SH-SY5Y (cell line): ENCODE measurements around the gene KLHL17.

ENCODE experiments used
- GATA2 ChIP-seq: IDR thresholded peaks from 2 replicates; pipeline ENCODE4 v1.6.1; 2011; ENCODE audit warnings: mild to moderate bottlenecking, low read depth, low read length
- GATA3 ChIP-seq: IDR thresholded peaks from 2 replicates; pipeline ENCODE4 v1.6.1; 2011; ENCODE audit warnings: low read depth, mild to moderate bottlenecking, low read length, moderate library complexity

The KLHL17 gene

DNA sequence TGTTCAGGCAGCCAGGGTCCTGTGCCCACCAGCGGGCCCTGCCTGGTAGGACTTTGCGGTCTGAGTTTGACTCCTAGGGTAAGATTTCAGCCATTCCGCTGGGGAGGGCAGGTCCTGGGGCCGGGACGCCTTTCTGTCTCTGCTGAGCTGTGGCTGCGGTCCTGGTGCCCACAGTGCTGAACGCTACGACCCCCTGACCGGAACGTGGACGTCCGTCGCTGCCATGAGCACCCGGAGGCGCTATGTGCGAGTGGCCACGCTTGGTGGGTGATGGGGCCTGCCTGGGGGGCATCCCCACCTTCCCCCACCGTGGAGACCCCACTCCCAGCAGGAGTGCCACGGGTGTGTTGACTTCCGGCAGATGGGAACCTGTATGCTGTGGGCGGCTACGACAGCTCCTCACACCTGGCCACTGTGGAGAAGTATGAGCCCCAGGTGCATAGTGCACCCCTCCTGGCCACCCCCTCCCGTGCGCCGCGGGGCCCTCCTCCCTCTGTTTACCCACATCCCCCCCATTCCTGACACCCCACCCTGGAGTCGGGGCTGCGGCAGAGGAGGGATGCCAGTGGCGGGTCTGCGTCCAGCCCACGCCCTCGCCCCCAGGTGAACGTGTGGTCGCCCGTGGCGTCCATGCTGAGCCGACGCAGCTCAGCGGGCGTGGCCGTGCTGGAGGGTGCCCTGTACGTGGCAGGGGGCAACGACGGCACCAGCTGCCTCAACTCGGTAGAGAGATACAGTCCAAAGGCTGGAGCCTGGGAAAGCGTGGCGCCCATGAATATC, 3.6 kb downstream of the KLHL17 start:
- TF ChIP-seq GATA2 = no peak
- TF ChIP-seq GATA3 = no peak

DNA sequence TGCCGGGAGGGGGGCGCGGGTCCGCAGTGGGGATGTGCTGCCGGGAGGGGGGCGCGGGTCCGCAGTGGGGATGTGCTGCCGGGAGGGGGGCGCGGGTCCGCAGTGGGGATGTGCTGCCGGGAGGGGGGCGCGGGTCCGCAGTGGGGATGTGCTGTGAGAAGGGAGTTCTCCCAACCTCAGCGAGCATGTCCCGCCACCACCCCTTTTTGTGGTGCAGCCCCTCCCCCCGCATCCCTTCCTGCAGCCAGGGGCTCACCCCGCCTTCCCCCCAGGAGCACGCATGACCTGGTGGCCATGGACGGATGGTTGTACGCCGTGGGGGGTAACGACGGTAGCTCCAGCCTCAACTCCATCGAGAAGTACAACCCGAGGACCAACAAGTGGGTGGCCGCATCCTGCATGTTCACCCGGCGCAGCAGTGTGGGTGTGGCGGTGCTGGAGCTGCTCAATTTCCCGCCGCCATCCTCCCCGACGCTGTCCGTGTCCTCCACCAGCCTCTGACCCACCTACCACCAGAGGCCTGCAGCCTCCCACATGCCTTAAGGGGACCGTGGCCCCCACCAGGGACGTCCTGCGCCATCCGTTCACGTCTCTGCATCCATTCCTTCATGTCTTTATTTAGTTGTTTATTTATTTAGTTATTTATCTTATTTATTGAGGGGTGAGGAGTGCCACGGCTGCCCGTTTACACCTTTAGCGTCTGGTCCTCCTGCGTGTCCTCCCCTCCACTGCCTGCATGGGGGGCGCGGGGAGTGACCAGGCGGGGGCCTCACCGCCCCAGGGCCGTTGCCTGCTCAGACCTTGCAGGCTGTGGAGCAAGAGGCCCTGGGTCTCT, 4.5 kb downstream of the KLHL17 start:
- TF ChIP-seq GATA3 (no peak), GATA2 (no peak)

DNA sequence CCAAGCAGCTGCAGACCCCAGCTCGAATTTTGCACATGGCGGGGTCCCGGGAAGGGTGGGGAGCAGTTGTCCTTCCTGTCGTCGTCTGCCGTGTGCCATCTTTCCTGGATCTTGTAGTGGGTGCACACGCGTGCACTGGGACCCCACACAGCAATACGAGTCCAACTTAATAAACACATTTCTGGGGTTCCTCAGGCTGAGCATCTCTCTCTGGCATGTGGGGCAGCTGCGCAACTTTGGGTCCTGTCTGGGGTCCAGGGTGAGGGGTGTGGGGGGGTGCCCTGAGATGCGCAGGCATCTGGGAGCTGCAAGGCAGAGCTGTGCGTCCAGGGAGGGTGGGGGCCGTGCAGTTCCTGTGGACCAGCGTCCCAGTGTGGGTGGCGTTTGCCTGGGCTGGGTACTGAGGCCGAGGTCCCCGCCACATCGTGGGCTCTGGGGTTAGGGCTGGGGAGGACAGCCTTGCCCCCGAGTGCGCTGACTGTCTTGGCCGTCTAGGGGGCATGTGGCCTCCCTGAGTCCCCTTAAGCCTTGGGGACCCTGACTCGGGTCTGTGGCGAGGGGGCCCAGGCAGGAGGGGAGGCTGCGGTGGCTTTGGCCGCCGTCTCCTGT, 5.2 kb downstream of the KLHL17 start:
- no peak for TF ChIP-seq GATA3
- no peak for TF ChIP-seq GATA2

DNA sequence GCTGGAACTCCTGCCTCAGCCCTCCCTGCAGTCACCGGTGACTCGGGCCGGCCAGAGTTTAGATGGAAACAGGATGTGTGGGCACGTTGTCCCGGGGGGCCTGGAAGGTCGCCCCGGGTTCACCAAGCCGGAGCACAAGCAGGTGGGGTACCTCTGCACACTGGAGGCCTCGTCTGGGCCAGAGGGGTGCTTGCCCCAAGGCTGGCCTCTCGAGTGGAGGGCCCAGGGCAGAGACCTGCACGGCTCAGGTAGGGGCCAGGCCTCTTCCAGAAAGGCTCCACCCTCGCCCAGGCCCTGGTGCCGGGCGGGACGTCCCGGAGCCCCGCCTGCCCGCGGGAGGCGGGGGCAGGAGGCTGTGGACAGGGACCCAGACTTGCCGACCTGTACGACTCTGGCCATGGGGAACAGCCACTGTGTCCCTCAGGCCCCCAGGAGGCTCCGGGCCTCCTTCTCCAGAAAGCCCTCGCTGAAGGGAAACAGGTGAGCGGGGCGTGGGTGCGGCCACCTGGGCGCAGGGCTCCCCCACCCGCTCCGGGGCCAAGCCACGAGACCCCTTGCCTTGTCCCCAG, 5.8 kb downstream of the KLHL17 start, which contains the start of gene PLEKHN1:
Gene PLEKHN1, plus strand, starts transcription at position 348 of the 569 bp plus-strand sequence. Its CDS starts 50 bp downstream, at position 398.
- no peak for TF ChIP-seq GATA3
- TF ChIP-seq GATA2 = no peak

DNA sequence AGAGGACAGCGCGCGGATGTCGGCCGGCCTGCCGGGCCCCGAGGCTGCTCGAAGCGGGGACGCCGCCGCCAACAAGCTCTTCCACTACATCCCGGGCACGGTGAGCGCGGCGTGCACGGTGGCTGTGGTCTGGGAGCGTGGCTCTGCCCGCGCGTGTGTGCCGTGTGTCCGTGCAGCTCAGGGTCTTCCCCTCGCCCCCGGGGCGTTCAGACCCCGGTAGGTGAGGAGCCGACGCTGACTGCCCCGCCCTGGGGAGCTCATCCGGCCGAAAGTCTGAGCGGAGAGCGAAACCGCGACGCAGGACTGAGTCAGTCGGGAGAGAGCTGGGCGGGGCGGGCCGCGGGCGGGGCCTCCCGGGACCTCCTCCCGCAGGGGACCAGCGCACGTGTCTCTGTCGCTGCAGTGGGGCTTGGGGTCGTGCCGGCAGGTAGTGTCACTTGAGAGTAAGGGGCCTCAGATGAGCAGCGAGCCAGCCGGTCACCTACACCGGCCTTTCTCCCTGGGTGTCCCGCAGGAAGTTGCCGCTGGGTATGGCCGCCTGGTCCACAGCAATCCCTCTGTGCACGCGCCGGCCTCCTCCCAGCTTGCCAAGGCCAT, 6.4 kb downstream of the KLHL17 start:
- TF ChIP-seq GATA3 = no peak
- TF ChIP-seq GATA2 = no peak

DNA sequence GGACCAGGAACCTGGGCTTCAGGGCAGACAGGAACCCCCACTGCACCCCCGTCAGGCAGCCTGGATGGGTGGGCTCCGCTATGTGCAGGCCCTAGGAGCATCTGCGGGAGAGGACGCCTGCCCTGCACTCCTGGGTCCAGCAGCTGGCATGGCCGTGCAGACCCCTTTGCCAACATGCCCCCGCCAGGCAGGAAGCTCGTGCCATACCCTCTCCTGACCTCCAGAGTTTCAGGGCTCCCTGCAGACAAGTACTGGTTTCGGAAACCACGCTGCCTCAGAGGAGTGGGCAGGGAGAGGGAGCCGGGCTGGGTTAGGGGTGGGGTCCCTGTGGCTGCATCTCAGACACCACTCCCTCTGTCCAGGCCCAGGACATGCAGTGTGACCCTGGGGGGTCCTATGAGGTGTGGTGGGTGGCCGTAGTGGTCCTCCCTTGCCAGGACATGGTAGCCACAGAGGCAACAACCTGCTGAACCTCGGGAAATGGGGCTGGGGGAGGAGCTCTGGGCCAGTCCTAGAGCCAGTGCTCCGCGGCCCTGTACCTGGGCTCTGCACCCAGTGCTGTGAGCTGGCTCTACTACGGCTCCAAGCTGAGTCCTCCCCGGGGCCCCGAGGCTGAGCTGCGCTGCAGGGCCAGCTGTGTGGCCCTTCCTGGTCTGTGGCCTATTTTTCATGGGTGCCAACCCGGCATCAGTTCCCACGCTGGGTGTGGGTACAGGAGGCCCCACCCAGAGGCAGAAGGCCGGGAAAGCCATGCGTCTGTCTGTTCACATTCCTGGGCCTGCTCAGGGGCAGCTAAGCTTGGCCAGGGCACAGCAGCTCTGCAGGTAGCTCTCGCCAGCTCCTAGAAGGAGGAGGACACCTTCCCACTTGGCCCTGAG, 7.3 kb downstream of the KLHL17 start:
- TF ChIP-seq GATA2 = no peak
- no peak for TF ChIP-seq GATA3

DNA sequence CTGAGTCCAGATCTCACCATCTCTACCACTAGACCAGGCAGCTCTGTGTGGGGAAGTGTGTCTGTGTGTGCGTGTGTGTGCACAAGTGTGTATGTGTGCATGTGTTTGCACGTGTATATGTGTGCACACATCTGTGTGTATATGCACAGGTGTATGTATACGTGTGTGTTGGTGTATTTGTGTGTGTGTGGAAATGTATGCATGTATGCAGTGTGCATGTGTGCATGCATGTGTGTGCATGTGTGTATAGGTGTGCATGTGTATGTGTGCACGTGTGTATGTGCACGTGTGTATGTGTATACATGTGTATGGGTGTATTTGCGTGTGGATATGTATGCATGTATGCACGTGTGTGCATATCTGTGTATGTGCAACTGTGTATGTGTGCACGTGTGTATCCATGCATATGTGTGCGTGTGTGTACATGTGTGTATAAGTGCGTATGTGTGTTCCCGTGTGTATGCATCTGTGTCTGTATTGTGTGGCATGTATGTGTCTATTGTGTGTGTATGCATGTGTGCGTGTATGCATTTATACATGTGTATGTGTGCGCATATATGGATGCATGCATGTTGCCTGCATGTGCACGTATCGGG, 9.0 kb downstream of the KLHL17 start:
- no peak for TF ChIP-seq GATA2
- no peak for TF ChIP-seq GATA3

DNA sequence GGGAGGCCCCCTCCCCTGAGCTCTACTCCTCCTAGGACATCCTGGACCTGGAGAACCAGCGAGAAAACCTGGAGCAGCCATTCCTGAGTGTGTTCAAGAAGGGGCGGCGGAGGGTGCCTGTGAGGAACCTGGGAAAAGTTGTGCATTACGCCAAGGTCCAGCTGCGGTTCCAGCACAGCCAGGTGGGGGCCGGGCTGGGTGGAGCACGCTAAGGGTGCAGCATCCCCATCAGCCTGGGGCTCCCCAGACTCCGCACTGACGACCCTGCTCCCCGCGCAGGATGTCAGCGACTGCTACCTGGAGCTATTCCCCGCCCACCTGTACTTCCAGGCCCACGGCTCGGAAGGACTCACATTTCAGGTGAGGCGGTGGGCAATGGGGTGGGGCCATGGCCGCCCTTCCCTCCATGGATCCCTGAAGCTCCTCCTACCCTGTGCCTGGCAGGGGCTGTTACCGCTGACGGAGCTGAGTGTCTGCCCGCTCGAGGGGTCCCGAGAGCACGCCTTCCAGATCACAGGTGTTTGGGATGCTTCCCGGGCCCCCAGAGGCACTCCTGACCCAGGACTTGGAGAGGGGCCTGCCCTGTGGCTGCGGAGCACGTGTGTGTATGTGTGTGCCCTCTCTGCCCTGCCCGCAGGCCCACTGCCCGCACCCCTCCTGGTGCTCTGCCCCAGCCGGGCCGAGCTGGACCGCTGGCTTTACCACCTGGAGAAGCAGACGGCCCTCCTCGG, 10.0 kb downstream of the KLHL17 start:
- TF ChIP-seq GATA2 (no peak), GATA3 (no peak)

DNA sequence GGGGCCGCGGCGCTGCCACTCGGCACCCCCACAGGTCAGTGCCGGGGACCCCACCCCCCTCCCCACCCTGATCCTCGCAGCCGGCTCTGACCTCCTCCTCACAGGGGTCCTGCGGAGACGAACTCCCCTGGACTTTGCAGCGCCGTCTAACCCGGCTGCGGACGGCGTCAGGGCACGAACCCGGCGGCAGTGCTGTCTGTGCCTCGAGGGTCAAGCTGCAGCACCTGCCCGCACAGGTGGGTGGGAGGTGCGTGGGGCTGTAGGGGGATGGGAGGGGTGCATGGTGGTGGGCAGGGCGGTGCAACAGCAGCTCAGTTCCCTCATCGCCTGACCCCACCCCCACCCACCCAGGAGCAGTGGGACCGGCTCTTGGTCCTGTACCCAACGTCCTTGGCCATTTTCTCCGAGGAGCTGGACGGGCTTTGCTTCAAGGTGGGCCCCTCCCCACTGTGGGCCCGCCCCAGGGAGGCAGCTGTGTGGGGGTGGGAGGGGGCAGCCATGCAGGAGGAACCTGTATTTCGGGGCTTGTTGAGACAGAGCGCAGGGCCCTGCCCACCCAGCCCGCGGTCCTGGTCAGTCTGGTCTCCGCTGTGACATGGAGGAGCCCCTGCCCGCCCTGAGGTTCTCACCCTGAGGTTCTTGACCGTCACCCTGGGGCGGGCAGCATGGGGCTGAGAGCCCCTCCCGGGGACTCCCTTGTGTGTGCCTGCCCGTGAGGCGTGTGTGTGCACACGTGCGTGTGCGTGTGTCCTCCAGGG, 10.8 kb downstream of the KLHL17 start:
- TF ChIP-seq GATA3 (no peak), GATA2 (no peak)

DNA sequence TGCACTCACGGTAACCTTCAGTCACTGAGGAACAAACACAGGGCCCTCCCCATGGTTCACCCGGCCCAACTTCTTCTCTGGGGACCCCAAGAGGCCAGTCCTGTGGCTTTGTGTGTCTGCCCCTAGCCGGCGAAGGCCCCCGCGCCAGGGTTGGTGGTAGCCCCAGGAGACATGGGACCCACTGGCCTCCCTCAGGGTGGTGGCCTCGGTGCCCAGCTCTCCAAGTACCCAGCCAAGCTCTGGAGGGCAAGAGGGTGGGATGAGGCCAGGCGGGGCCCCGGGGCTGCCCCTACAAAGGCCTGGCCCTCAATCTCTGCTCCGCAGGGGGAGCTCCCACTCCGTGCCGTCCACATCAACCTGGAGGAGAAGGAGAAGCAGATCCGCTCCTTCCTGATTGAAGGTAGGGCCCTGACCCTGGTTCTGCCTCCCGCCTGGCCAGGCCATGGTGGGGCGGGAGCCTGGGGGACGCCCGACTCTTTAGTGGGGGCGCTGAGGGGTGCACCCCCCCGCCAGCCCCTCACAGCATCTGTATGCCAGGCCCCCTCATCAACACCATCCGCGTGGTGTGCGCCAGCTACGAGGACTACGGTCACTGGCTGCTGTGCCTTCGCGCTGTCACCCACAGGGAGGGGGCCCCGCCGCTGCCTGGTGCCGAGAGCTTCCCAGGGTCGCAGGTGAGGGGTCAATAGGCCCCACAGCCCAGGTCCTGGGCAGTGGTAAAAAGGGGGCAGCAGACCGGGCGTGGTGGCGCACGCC, 11.5 kb downstream of the KLHL17 start:
- TF ChIP-seq GATA2 (no peak), GATA3 (no peak)
